HepG2 (cell line): ENCODE data around the gene HYAL1. TPM values are rescaled to one million over a fixed set of nuclear protein-coding genes. Genes with fewer than 3 reads are reported as not detected.
A peak's percentile ranks its signal among the peaks of the same experiment; 100 is the strongest.

ENCODE experiments used
- CREB3 ChIP-seq: sonication (generic); formaldehyde crosslinking; IDR thresholded peaks from 2 replicates; pipeline ENCODE4 v1.5.0; 2020; ENCODE audit warnings: missing genetic modification reagents
- ELF1 ChIP-seq: sonication (generic); formaldehyde crosslinking; IDR thresholded peaks from 2 replicates; pipeline ENCODE4 v1.4.0; 2020; ENCODE audit warnings: missing genetic modification reagents
- ELF4 ChIP-seq: sonication (generic); formaldehyde crosslinking; IDR thresholded peaks from 2 replicates; pipeline ENCODE4 v1.5.0; 2020; ENCODE audit warnings: missing genetic modification reagents, mild to moderate bottlenecking, moderate library complexity, borderline replicate concordance
- FOXA1 ChIP-seq, 2 experiments: fragments of 450-650 bp in 1 of 2; sonication (generic) in 1 of 2; formaldehyde crosslinking in 1 of 2; IDR thresholded peaks; 2 replicates each; pipeline versions ENCODE4 v1.4.0 to v1.6.1; 2016 to 2020; ENCODE audit warnings: missing genetic modification reagents in 1 of 2
- GATAD2A ChIP-seq: IDR thresholded peaks from 2 replicates; pipeline ENCODE4 v1.6.1; 2016
- KDM5A ChIP-seq: fragments of 200-600 bp; sonication (generic); IDR thresholded peaks from 2 replicates; pipeline ENCODE4 v1.7.0; 2018; ENCODE audit warnings: antibody characterized with exemption, mild to moderate bottlenecking, low read length, borderline replicate concordance
- MLXIP ChIP-seq: sonication (generic); formaldehyde crosslinking; IDR thresholded peaks from 2 replicates; pipeline ENCODE4 v1.9.0; 2021; ENCODE audit warnings: missing genetic modification reagents, borderline replicate concordance
- MTERF4 ChIP-seq: sonication (generic); formaldehyde crosslinking; IDR thresholded peaks from 2 replicates; pipeline ENCODE4 v1.8.0; 2023; ENCODE audit warnings: mild to moderate bottlenecking, missing genetic modification reagents
- NFE2 ChIP-seq: sonication (generic); formaldehyde crosslinking; IDR thresholded peaks from 2 replicates; pipeline ENCODE4 v1.4.0; 2020; ENCODE audit warnings: missing genetic modification reagents
- NFE2L1 ChIP-seq: sonication (generic); formaldehyde crosslinking; IDR thresholded peaks from 2 replicates; pipeline ENCODE4 v1.4.0; 2020; ENCODE audit warnings: missing genetic modification reagents, mild to moderate bottlenecking, borderline replicate concordance
- SUZ12 ChIP-seq: fragments of 150-350 bp; IDR thresholded peaks from 2 replicates; pipeline ENCODE4 v1.6.1; 2014; ENCODE audit warnings: low read depth, low read length
- TEAD3 ChIP-seq: optimal IDR thresholded peaks from 2 replicates; pipeline ENCODE3; 2016; ENCODE audit warnings: borderline replicate concordance
- THRA ChIP-seq: sonication (generic); formaldehyde crosslinking; IDR thresholded peaks from 2 replicates; pipeline ENCODE4 v1.4.0; 2020; ENCODE audit warnings: missing genetic modification reagents, borderline replicate concordance
- ZNF142 ChIP-seq: sonication (generic); formaldehyde crosslinking; IDR thresholded peaks from 2 replicates; pipeline ENCODE4 v1.4.0; 2020; ENCODE audit warnings: missing genetic modification reagents
- ZNF296 ChIP-seq: sonication (generic); formaldehyde crosslinking; conservative IDR thresholded peaks from 2 replicates; pipeline ENCODE4 v1.5.0; 2020; ENCODE audit warnings: mild to moderate bottlenecking, missing genetic modification reagents
- ZNF768 ChIP-seq: sonication (generic); formaldehyde crosslinking; IDR thresholded peaks from 2 replicates; pipeline ENCODE4 v1.4.0; 2020; ENCODE audit warnings: missing genetic modification reagents
- polyA plus RNA-seq, 8 experiments: library from polyadenylated mRNA; depleted of rRNA in 3 of 8; stranded (reverse) in 7 of 8; unstranded in 1 of 8; fragments of >200 nt; fragmentation: Illumina TruSeq in 4 of 8; extraction: Trizol in 4 of 8; gene quantifications; 2 replicates each; pipeline versions ENCODE4 v1.2.1 to v1.2.3, GENCODE V29; 2011 to 2016; ENCODE audit warnings: low read depth in 4 of 8, missing spikeins in 1 of 8, mixed read lengths in 1 of 8; ENCODE audit not compliant: insufficient read depth in 1 of 8
- total RNA-seq, 5 experiments: library from RNA; depleted of rRNA; stranded (reverse); fragments of >200 nt; fragmentation: Illumina TruSeq; extraction: Trizol; gene quantifications; 2 replicates each; pipeline ENCODE4 v1.2.3, GENCODE V29; 2016; ENCODE audit warnings: low read depth in 1 of 5

HYAL1 gene
- total and polyA plus RNA-seq, 2 of the 13 experiments (the other 11 are each of a cell fraction or from before 2014, with no cell fraction given), result 76.5 to 193 TPM

- peak; percentile 35; the same call in 1 of the 2 replicates for TF ChIP-seq ZNF142 (CRISPR knock-in tag)
- TF ChIP-seq SUZ12, result no peak
- peak; percentile 31 for TF ChIP-seq GATAD2A (CRISPR knock-in tag)
- peak; percentile 61; the same call in 1 of the 2 replicates for TF ChIP-seq KDM5A
- TF ChIP-seq MLXIP (CRISPR knock-in tag), result no peak
- TF ChIP-seq NFE2L1 (CRISPR knock-in tag), result 0 out of 2 replicates have a peak, but pooled peaks have one; percentile 60
- peak; percentile 26 for TF ChIP-seq THRA
- TF ChIP-seq ZNF296 (CRISPR knock-in tag), result no peak
- TF ChIP-seq FOXA1 (IDR thresholded peaks at IDR 0.05), result no peak
- TF ChIP-seq FOXA1 (CRISPR knock-in tag; IDR thresholded peaks at IDR 0.05), result peak; percentile 16; the same call in 1 of the 2 replicates
- TF ChIP-seq NFE2 (CRISPR knock-in tag), result no peak
- no peak; the same call in none of the 2 replicates for TF ChIP-seq ZNF768 (CRISPR knock-in tag)
- TF ChIP-seq ELF1 (CRISPR knock-in tag), result peak; percentile 13; the same call in 1 of the 2 replicates
- no peak for TF ChIP-seq TEAD3 (CRISPR knock-in tag)
- TF ChIP-seq CREB3 (CRISPR knock-in tag), result no peak
- TF ChIP-seq MTERF4 (CRISPR knock-in tag), result 0 out of 2 replicates have a peak, but pooled peaks have one; percentile 18
- TF ChIP-seq ELF4 (CRISPR knock-in tag), result no peak
Observed at GRCh38 chr3:50298836-50299637, 4.3 kb downstream of the HYAL1 start, which contains the start of the genes HYAL3 and NAA80 (continued).
